Embryonic facial prominence (tissue), 1 donor: Measurements from ENCODE around the gene SLCO4C1.

ENCODE experiments used
- DNase-seq: peaks from one replicate; pipeline ENCODE4 v3.0.0-alpha.2; 2016; ENCODE audit errors: extremely low spot score

SLCO4C1 gene

DNA sequence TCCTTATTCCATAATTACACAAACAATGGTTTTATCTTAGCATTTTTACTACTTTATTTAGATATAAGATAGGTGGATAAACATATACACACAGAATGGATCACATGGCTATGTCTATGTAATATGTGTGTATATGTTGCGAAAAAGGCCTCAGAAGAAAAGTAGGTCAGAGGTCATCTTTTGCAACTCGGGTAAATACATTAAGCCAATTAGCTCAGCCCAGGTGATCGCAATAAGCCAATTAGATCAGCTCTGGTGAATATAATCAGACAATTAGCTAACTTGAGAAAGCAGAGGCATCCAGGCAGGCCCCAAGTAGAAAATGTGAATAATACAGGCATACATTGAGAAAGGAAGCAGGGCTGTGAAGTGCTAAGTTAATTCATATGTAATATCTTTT, 24.3 kb downstream of the SLCO4C1 start:
- no peak for DNase-seq

DNA sequence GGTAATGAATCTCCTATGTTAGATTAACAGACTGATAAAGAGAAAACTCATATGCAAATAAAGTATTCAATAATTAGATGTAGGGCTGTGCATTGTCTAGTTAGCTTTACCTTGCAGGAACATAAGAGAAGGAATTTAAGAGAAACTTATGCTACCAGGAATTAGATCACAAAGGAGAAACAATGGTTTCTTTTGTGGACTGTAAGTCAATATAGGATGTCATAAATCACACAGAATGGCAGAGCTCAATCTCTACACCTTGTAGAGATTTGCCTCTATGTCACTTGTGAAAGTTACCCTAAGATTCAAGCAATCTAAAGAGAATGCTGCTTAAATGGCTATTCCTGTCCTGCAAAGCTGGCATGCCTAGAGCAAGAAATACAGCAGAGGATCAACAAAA, 26.0 kb downstream of the SLCO4C1 start:
- no peak for DNase-seq

DNA sequence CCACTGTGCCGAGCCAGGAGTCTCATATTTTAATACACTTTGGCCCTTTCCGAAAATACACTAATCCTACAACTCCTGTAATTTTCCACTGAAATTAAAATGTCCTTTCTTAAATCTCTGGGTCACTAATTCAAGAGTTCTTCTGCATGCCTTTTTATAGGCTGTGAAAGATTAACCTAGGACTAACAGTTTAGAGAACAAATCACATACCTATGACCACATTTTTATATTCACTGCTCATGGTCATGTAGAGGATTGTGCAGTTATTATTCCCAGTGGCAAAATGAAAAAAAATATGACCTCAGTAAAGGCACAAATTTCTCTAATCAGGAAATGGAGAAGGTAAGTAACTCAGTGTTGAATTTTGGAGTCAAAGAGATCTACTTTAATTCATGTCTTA, 33.4 kb downstream of the SLCO4C1 start:
- DNase-seq: no peak

DNA sequence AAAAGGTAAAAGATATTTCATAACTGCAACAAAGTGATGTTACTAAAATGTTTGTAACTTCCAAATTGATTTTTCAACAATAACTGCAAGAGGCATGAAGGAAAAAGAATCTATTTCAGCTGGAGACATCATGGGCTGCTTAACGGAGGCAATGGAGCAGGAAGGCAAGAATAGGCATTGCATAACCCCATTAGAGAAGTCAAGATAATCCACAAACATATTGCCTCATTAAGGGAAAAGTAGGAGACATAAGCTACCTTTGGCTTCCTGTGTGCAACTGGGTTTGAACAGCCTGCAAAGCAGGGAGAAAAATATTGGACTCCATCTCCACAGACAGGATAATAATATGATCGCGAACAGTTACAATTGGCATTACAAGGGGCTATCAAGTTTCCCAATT, 46.7 kb downstream of the SLCO4C1 start:
- no peak for DNase-seq

DNA sequence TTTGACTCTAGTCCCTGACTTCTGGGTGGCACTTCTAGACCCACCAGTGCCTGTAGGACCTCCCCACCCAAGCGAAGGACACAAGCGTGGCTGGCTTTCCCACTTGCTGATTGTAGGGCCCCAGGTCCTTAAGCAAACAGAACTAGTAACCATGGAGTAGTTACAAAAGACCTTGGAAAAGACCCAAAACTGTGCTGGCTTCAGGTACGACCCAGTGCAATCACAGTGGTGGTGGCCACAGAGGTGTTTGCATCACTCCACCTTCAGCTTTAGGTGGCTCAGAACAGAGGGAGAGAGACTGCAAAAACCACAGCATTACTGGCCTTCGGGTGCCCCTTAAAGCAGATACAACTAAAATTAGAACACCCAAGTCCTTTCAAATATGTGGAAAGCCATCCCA, 52.9 kb downstream of the SLCO4C1 start:
- DNase-seq: no peak

DNA sequence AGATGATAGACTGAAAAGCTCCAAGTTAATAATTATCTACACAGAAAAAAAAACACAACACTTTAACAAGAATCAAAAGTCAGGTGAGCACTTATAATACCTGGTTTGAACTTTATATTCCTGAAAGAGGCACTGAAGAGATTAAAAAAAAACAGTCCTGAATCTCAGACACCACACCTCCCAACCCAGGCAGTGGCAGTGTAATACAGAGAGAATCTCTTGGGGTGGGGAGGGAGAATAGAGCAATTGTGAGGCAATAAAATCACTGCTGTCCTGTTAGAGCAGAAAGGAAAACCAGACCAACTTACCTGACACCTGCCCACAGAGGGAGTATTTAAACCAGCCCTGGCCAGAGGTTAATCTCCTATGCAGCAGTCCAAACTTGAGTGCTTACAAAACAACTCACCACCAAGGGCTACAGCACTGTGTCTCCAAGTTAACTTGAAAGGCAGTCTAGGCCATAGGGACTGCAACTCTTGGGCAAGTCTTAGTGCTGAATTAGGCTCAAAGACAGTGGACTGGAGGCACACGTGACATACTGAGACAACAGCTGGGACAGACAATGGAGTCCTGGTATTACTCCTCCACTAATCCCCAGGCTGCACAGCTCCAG, 54.2 kb downstream of the SLCO4C1 start:
- DNase-seq: no peak

DNA sequence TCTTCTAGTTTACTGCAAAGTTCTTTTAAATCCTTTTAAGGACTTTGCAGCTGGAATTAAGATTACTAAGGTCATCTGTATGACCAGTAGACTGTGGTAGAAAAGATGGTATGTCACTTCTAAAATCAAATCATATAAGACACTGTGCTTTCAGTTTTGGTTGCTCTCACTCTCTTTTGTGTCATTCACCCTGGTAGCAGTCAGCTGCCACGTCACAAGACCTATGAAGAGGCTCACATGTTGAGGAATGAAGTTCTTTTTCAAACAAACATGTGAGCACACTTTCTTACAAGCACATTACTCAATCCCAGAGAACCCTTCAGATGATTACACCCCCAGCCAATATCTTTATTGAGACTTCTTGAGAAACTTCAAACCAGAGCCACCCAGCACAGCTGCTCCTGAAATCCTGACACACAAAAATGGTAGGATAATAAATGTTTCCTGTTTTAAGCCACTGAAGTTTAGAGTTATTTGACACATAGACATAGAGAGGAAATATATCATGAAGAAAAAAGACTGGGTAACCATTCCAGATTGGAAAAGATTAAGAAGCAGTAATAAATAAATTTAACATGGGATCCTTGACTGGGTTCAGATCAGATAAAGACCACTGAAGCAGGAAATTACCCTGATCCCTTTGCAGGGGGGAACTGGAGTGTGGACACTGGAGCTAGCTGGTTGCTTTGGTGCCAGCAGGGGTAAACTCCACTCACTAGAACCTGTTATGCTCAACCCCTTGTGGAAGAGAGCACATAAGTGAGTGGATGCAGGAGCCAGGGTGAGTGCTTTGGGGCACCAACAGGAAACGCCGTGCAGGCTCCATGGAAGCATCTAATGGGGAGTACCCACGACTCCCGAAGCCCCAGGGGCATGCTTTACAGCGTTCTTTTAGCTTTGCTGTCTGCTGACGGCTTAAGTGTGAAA, 64.1 kb downstream of the SLCO4C1 start:
- no peak for DNase-seq

DNA sequence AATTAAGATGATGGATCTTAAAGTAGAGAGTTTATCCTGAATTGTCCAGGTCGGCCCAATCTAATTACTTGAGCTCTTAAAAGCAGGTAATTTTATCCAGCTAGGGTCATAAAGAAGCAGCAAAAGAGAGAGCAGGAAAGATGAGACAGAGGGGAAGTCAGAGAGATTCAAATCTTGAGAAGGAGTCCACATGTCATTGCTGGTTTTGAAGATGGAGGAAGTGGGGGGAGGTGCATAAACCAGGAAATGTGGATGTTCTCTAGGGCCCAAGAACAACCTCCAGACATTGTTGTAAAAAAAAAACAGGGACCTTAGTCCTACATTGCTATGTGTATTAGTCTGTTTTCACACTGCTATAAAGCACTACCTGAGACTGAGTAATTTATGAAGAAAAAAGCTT, 66.4 kb downstream of the SLCO4C1 start:
- DNase-seq: no peak

DNA sequence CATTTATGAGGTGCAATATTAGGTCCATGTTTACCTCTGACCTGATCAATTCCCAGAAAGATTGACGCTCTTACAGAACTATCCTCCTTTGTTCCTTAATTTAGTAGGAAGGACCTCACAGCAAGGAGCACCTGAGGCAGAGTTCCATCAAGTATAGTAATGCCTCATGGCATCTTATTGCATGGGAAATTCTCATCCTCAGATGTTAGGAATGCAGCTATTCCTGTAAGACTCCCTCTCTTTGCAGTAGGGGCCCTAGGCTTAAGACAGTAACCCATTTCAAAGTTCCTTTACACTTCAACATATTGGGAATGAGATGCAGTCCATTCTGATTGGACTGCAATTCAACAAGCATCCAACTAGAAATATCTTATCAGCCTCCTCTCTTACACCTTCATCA, 69.8 kb downstream of the SLCO4C1 start:
- no peak for DNase-seq

DNA sequence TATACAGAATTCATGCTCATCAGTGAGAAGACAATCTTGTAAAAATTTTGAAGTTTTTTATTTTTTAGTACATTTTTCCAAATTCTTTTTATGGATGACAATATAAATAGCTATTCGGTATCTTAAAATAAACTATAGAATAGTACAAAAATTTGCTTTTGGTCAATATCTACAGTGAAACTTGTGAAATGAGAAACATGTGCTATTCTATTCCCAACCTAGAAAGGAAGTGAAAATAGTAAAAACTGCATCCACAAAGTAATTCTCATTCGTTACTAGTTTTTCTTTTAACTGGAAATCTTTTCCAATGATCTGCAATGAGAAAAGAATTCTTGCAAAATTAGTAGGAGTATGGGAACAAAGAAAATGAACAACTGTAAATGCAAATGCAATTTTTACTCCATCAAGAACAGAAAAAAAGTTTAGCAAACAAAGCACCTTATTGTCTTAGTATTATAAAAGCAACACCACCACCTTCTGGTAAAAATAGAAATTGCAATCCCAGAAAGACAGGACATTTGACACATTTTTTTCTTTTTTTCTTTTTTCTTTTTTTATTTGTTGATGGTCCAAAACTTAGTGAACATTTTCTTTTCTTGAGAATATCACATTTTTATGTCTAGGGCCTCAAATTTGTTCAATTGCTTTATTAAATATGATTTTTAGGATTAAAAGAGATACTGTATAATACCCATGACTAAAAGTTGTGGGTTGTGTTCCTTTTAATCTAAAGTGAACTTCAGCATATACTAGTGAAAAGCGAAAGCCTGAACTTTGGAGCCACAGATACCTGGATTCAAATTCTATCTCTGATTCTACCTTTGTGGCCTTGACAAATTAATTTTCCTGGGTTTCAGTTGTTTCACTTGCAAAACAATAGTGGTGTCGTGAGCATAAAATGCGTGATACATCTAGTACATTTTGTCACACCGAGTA, 72.3 kb downstream of the SLCO4C1 start:
- no peak for DNase-seq

DNA sequence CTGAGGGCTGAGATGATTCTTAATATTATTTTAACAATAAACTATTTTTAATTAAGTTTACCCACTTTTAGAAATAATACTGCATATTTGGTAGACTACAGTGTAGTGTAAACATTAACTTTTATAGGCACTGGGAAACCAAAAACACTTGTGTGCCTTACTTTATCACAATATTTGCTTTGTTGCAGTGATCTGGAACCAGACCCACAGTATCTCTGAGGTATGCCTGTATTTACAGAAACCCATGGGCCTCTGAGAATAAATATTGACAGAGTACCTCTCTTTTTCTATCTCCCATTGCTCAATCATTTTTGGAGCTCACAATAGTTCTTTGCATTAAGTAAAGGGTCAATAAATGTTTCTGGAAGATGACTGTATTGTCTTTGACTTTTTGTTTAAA, 73.3 kb downstream of the SLCO4C1 start:
- no peak for DNase-seq

DNA sequence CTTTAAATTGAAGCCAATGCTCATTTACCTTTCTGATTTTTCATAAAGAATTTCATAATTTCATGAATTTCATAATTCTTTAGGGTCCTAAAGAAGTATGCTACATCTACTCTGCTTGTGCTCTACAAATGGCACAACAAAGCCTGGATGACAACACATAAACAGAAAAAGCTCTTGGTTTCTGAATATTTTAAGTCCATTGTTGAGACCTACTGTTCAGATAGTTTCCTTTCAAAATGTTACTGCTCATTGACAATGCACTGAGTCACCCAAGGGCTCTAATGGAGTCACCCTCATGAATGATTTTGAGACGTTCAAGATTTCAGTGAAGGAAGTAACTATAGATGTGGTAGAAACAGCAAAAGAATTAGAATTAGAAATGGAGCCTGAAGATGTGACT, 74.1 kb downstream of the SLCO4C1 start:
- no peak for DNase-seq

DNA sequence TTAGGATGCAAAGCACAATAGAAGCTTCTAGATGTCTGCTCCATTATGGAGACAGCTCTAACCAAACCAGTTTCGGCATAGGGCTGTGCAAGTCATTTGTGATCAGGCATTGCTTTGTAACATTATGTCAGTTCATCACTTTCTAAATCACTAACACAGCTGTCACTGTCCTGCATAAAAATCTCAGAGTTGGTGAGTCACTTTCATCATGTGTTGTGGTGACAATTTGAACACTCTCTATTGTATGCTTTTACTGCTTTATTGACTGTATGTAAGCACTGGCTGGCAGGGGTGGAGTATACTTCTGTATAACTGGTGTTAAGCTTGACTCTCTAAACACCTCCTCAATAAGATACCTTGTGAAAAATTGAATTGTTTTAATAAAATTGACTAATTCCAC, 77.9 kb downstream of the SLCO4C1 start:
- DNase-seq: no peak

DNA sequence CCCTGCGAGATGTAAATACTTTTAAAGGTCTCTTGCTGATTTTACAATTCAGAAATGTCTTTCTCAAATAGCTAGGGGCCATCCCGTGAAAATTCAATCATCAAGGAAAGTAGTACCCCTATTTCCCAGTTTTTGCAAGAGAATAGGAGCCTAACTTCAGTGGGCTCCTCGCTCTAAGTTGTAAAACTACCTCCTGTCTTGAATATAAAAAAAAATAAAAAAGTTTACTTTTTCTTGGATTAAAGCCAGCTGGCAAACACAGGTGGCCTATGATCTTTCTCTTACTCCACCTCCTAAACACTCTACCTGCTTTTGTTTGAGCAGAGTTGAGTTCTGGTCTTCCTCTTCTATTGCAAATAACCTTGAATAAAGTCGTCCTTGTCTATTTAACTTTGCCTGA, 79.4 kb downstream of the SLCO4C1 start:
- DNase-seq: no peak

DNA sequence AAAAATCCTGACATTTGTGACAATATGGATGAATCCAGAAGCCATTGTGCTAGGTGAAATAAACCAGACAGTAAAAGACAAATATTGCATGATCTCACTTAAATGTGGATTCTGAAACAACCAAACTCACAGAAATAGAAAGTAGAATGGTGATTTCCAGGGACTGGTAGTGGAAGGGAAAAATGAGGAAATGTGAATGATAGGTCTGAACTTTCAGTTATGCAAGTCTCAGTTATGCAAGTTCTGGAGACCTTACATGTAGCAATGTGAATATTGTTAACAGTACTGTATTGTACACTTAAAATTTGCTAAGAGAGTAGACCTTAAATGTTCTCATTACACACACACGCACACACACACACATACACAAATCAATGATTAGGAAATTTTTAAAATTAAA, 84.9 kb downstream of the SLCO4C1 start:
- DNase-seq: no peak

DNA sequence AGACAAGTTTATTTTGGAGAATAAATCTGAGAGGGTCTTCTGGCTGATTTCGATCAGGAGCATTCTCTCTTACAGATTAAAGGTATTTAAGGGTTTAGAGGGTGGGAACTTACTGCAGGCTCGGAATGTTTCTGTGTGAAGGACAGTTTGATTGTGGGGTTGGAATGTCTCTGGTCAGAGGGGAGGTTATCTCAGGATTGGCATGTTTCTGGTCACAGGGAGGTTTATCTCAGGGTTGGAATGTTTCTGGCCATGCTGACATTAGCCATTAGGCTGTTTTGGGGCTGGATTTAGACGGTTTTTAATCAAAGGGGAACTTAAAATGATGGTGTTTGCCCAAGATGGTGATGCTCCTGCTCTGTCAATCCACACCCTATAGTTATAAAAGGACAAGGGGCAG, 95.2 kb downstream of the SLCO4C1 start:
- no peak for DNase-seq

DNA sequence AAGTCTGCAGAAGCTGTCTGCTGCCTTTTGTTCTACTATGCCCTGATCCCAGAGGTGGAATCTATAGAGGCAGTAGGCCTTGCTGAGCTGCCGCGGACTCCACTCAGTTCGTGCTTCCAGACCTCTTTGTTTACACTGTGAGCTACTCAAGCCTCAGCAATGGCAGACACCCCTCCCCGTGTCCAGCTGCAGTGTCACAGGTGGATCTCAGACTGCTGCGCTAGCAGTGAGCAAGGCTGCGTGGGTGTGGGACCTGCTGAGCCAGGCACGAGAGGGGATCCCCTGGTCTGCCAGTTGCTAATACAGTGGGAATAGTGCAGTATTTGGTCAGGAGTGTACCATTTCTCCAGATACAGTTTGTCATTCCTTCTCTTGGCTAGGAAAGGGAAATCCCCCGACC, 99.6 kb downstream of the SLCO4C1 start:
- DNase-seq: no peak
